Measurements from ENCODE around the gene DIP2C.
"Not testable (repeated sequence)": the region's sequence is repeated elsewhere in the genome, so short reads cannot be mapped to it uniquely, and the experiment has no call there.

The DIP2C gene

GRCh38 chr10:486666-487322 is 202.7 kb downstream of the DIP2C start:
- no peak for DNase-seq
- Mint-ChIP-seq H3K27ac (no peak overlapping the region), H3K4me3 (no peak overlapping the region)

DNA sequence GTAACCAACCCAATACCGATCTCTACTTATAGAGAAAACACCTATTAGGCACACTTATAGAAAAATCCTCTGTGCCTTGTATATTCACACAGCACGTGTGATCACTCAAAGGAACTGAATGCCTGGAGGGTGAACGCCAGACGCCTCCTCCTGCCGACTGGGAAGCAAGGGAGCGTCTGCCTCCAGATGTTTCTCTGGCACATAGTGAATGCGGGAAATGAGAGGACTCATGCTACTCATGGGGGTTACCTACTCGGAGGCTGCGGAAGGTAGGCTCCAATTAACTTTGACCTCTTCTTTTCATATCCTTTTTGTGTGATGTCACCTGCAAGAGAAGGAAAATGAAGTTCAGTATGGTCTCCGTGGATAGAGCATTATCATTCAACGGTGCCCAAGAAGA is 203.3 kb downstream of the DIP2C start:
- no peaks in the 10 kb centered on the region for H3K36me3 Mint-ChIP-seq
- peaks cover 4 to 5% of the 10 kb centered on the region in 2 donors for H3K27me3 Mint-ChIP-seq
- peaks cover 0 to 1% of the 10 kb centered on the region in 2 donors for H3K4me1 Mint-ChIP-seq
- no peak overlapping the region for H3K27ac Mint-ChIP-seq
- ATAC-seq (replicated peaks): no peak
- H3K9me3 Mint-ChIP-seq: no peaks in the 10 kb centered on the region
- no peak overlapping the region for H3K4me3 Mint-ChIP-seq
- DNase-seq: no peak

More at GRCh38 chr10:486666-487322, 202.7 kb downstream of the DIP2C start:
- H3K36me3 Mint-ChIP-seq: no peaks in the 10 kb centered on the region
- peaks cover 0 to 1% of the 10 kb centered on the region in 2 donors for H3K4me1 Mint-ChIP-seq
- H3K9me3 Mint-ChIP-seq: no peaks in the 10 kb centered on the region
- H3K27me3 Mint-ChIP-seq: peaks cover 4 to 5% of the 10 kb centered on the region in 2 donors
- no peak for ATAC-seq (replicated peaks)

DNA sequence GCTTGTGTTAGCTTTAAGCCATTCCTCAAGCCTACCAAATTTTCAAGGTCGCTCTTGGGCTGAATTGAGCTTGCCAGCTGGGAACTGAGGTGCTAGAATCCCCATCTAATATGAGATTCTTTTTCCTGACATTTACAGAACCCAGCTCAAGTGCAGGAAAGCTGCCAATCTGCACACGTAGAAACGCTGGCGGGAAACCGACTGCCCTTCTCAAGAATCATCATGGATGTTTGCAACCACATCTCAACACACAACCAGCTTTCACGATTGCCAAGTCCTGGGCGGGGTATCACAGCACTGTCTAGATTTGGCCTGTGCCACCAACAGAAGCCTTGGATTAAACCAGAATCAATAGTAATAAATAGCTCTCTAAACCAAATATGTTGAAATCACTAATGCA is 203.7 kb downstream of the DIP2C start:
- Mint-ChIP-seq H3K27me3 (peaks cover 4 to 5% of the 10 kb centered on the region in 2 donors), H3K4me1 (peaks cover 0 to 1% of the 10 kb centered on the region in 2 donors), H3K36me3 (no peaks in the 10 kb centered on the region), H3K4me3 (peak overlapping the region in 1 of 2 donors; percentile 82), H3K9me3 (no peaks in the 10 kb centered on the region), H3K27ac (peak overlapping the region; percentile 34)
- ATAC-seq (replicated peaks): no peak
- DNase-seq: no peak

DNA sequence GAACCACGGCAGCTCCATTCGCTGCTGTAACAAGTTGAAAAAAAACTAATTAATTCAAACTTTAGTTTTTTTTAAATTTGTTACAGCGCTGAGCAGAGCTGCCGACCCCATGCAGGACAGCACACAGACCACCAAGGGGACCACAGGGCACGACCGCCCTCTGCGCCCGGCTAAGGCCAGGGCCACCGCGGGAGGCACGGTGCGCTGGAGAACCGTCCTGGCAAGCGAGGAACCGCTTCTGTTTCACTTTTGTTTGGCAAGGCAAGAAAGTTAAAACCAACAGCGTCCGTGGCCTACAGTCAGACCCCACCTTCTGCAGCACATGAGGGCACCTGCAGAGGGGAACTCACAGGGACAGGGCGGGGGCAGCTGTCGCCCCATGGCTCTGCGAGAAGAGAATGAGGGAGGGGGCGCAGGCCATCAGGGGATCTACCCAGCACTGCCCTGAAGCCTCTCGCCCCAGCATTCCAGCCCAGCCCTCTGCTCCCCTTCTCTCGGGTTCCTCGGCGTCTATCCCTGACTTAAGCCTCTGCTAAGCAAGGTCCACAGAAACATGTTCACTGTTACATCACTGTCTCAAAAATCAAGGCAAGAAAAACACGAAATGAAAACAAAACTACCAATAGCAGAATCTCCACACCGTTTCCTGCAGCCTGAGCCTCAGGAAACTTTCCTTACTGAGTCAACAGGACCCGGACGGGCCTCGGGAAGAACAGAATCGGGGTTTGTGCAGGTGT is 204.4 kb downstream of the DIP2C start:
- Mint-ChIP-seq H3K27ac (peak overlapping the region; percentile 91), H3K27me3 (peaks cover 2% of the 10 kb centered on the region in 2 donors), H3K4me1 (peaks cover 0 to 1% of the 10 kb centered on the region in 2 donors), H3K4me3 (peak overlapping the region; percentile 66 to 82), H3K36me3 (no peaks in the 10 kb centered on the region), H3K9me3 (no peaks in the 10 kb centered on the region)
- DNase-seq: peak; percentile 9
- peak; percentile 74 to 81 for ATAC-seq (replicated peaks)

GRCh38 chr10:484441-484924 is 205.0 kb downstream of the DIP2C start:
- H3K27me3 Mint-ChIP-seq: no peaks in the 10 kb centered on the region
- peaks cover 0 to 1% of the 10 kb centered on the region in 2 donors for H3K4me1 Mint-ChIP-seq
- H3K9me3 Mint-ChIP-seq: no peaks in the 10 kb centered on the region
- H3K36me3 Mint-ChIP-seq: no peaks in the 10 kb centered on the region
- H3K27ac Mint-ChIP-seq: peak overlapping the region; percentile 91
- DNase-seq: no peak
- ATAC-seq (replicated peaks): peak; percentile 62 to 72
- H3K4me3 Mint-ChIP-seq: peak overlapping the region; percentile 66 to 82

DNA sequence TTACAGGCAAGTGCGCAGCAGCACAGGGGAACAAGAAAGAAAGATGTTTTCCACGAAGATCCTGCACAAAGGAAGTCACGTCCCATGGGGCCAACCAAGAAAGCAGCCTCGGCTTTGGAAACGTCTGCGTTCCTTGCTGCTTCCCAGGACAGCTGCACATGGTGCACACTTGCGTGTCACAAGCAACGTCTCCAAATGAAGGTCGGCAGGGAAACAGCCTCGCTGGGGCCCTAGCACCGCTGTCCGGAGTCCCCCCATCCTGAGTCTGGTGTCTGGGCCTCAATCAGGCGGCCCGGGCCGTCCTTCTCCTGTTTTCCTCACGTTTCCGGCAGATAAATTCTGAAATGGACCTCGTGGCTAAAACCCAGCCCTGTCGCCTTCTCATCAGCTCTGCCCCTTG is 206.2 kb downstream of the DIP2C start:
- peaks cover 0 to 5% of the 10 kb centered on the region in 2 donors for H3K9me3 Mint-ChIP-seq
- H3K4me3 Mint-ChIP-seq: no peak overlapping the region
- no peak overlapping the region for H3K27ac Mint-ChIP-seq
- no peak for ATAC-seq (replicated peaks)
- peaks cover 0 to 6% of the 10 kb centered on the region in 2 donors for H3K4me1 Mint-ChIP-seq
- no peak for DNase-seq
- no peaks in the 10 kb centered on the region for H3K36me3 Mint-ChIP-seq
- H3K27me3 Mint-ChIP-seq: no peaks in the 10 kb centered on the region

- no peak for ATAC-seq (replicated peaks)
- no peaks in the 10 kb centered on the region for H3K36me3 Mint-ChIP-seq
- H3K4me1 Mint-ChIP-seq: peaks cover 0 to 6% of the 10 kb centered on the region in 2 donors
- peaks cover 0 to 6% of the 10 kb centered on the region in 2 donors for H3K9me3 Mint-ChIP-seq
- no peak overlapping the region for H3K4me3 Mint-ChIP-seq
- no peaks in the 10 kb centered on the region for H3K27me3 Mint-ChIP-seq
- no peak overlapping the region for H3K27ac Mint-ChIP-seq
- no peak for DNase-seq
These were observed 206.6 kb downstream of the DIP2C start for GRCh38 chr10:482848-483247.

GRCh38 chr10:482051-482501 is 207.4 kb downstream of the DIP2C start:
- Mint-ChIP-seq H3K27ac (no peak overlapping the region), H3K27me3 (peaks cover 0 to under 1% of the 10 kb centered on the region in 2 donors), H3K4me3 (no peak overlapping the region), H3K9me3 (peaks cover under 1 to 7% of the 10 kb centered on the region in 2 donors), H3K4me1 (peaks cover 0 to 9% of the 10 kb centered on the region in 2 donors), H3K36me3 (peaks cover under 1 to 2% of the 10 kb centered on the region in 2 donors)
- DNase-seq: no peak
- no peak for ATAC-seq (replicated peaks)

- ATAC-seq (replicated peaks) (no peak), DNase-seq (no peak)
- Mint-ChIP-seq H3K36me3 (peaks cover 2 to 4% of the 10 kb centered on the region in 2 donors), H3K9me3 (peaks cover 3 to 11% of the 10 kb centered on the region in 2 donors), H3K27me3 (peaks cover 0 to 4% of the 10 kb centered on the region in 2 donors), H3K4me1 (peaks cover 0 to 12% of the 10 kb centered on the region in 2 donors), H3K27ac (no peak overlapping the region), H3K4me3 (no peak overlapping the region)
These were observed 207.8 kb downstream of the DIP2C start for GRCh38 chr10:481628-482027.

DNA sequence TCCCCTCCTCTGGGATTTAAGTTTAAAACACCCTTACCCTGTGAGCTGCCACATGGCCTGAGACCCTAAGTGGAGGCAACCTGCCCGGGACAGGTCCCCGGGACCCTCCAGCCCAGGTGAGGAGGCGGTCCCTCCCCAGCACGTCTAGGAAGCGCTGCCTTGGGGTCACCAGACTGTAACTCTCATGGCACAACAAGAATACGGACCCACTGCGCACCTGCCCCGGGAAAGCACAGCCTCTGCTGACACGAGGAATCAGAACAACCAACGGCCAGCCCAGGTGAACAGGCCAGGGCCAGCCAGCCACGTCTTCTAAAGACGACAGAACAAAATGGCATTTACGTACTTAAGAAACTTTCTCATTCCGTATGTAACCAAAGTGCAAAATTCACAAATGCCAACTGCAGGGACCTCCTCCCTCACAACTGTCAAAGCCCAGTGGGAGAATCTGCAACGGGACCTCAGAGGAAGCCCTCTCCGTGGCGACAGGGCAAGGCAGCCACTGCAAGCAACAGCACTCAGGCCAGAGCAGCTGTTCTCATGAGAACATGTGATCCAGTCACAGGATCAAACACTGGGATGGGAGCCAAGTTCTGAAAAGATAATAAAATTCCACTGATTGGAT is 208.4 kb downstream of the DIP2C start:
- Mint-ChIP-seq H3K27me3 (peaks cover 0 to 4% of the 10 kb centered on the region in 2 donors), H3K36me3 (peaks cover 2 to 4% of the 10 kb centered on the region in 2 donors), H3K27ac (no peak overlapping the region), H3K4me3 (no peak overlapping the region), H3K9me3 (peaks cover 3 to 11% of the 10 kb centered on the region in 2 donors), H3K4me1 (peaks cover 0 to 12% of the 10 kb centered on the region in 2 donors)
- no peak for DNase-seq
- no peak for ATAC-seq (replicated peaks)

- H3K27me3 Mint-ChIP-seq: peaks cover 0 to 4% of the 10 kb centered on the region in 2 donors
- H3K4me3 Mint-ChIP-seq: no peak overlapping the region
- H3K27ac Mint-ChIP-seq: no peak overlapping the region
- ATAC-seq (replicated peaks): no peak
- H3K9me3 Mint-ChIP-seq: peaks cover 3 to 11% of the 10 kb centered on the region in 2 donors
- H3K36me3 Mint-ChIP-seq: peaks cover 2 to 4% of the 10 kb centered on the region in 2 donors
- DNase-seq: no peak
- H3K4me1 Mint-ChIP-seq: peaks cover 0 to 12% of the 10 kb centered on the region in 2 donors
These were observed 209.0 kb downstream of the DIP2C start for GRCh38 chr10:480498-480927.

DNA sequence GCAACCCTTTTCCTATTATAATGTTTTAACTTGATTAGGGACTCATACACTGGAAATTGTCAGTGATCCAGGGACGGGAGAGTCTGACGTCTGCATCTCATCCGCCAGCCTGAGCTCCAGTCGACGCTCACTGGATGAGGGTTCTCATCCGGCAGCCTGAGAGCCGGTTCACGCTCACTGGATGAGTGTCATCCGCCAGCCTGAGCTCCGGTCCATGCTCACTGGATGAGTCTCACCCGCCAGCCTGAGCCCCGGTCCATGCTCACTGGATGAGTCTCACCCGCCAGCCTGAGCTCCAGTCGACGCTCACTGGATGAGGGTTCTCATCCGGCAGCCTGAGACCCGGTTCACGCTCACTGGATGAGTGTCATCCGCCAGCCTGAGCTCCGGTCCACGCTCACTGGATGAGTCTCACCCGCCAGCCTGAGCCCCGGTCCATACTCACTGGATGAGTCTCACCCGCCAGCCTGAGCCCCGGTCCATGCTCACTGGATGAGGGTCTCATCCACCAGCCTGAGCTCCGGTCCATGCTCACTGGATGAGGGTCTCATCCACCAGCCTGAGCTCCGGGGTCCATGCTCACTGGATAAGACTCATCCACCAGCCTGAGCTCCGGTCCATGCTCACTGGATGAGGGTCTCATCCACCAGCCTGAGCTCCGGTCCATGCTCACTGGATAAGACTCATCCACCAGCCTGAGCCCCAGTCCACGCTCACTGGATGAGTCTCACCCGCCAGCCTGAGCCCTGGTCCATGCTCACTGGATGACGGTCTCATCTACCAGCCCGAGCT is 209.6 kb downstream of the DIP2C start:
- not testable (repeated sequence) for H3K4me3 Mint-ChIP-seq; H3K27me3 Mint-ChIP-seq; DNase-seq; ATAC-seq (replicated peaks); H3K27ac Mint-ChIP-seq; H3K36me3 Mint-ChIP-seq
- Mint-ChIP-seq H3K4me1 (peaks cover 0 to 12% of the 10 kb centered on the region in 2 donors), H3K9me3 (peaks cover 3 to 11% of the 10 kb centered on the region in 2 donors)

- no peak for DNase-seq
- Mint-ChIP-seq H3K4me3 (peak overlapping the region in 1 of 2 donors; percentile 29), H3K27me3 (peaks cover 0 to 11% of the 10 kb centered on the region in 2 donors), H3K4me1 (peaks cover 0 to 10% of the 10 kb centered on the region in 2 donors), H3K9me3 (peaks cover 3 to 11% of the 10 kb centered on the region in 2 donors), H3K27ac (peak overlapping the region; percentile 49), H3K36me3 (peaks cover 2 to 4% of the 10 kb centered on the region in 2 donors)
- no peak for ATAC-seq (replicated peaks)
These were observed 210.8 kb downstream of the DIP2C start for GRCh38 chr10:478471-479245.
